Measurements from ENCODE around the gene GSTP1. TPM values are rescaled to one million over a fixed set of nuclear protein-coding genes. Genes with fewer than 3 reads are reported as not detected.

The GSTP1 gene
- 842 and 851 TPM in 2 replicates for total RNA-seq

GRCh38 chr11:67583247-67584204, at the start of gene GSTP1:
Gene GSTP1 (plus strand): TSS chr11:67583812. CDS start chr11:67583844, 32 bp downstream.

DNA sequence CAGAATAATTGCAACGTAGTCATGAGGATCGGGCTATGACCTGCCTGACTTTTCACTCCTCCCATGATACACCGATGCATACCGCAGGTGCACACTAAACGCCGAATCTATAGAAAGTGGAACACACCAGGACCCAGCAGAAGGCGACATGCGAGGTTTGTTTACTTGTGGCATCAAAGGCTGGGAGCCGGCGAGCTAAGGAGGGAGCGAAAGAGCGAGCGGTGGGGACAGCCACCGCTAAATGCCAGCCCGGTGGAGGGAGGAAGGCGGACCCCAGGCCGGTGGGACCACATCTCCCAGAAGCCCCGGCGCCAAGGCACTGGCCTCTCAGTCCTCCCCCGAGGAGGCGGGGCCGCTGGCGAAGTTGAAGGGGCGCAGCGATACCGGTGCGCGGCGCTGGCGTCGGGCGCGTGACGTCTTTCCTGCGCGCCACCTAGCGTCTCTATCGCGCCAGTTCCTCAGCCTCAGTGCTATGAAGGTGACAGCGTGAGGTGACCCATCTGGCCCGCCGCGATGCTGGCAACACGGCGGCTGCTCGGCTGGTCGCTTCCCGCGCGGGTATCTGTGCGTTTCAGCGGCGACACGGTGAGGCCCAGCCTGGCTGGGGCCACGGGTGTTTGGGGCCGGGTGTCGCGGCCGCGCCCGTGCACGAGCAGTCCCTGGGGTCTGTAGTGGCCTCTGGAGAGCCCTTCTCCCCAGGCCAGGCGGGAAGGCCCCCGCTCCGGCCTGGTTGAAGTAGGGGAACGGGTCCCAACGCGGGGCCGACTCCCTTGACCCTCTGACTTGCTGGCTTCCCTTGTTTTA, 23.1 kb downstream of the GSTP1 start, which contains the start of gene NDUFV1:
Gene NDUFV1 (plus strand): TSS at position 445 of the 804 bp plus-strand sequence. CDS start 69 bp downstream, at position 514.

GRCh38 chr11:67629386-67630227, 46.0 kb downstream of the GSTP1 start, which contains the start of gene NUDT8:
Gene NUDT8 (minus strand): TSS chr11:67629937. CDS start chr11:67629911, 26 bp downstream.

Other genes with a start within 250 kb of the GSTP1 start
- gene POLD4, start 230.3 kb upstream of the GSTP1 start, total RNA-seq, result 25.6 and 60.2 TPM in 2 replicates
- 3.1 TPM in 2 replicates for gene CLCF1, start 210.2 kb upstream of the GSTP1 start, total RNA-seq
- gene RAD9A, start 191.8 kb upstream of the GSTP1 start, total RNA-seq, result 5.8 and 7.3 TPM in 2 replicates
- 128 and 198 TPM in 2 replicates for gene PPP1CA, start 182.0 kb upstream of the GSTP1 start, total RNA-seq
- gene TBC1D10C, start 179.7 kb upstream of the GSTP1 start, total RNA-seq, result under 0.01 TPM in 1 of 2 replicates, not detected in the other
- 0.15 and 0.66 TPM in 2 replicates for gene CARNS1, start 168.1 kb upstream of the GSTP1 start, total RNA-seq
- gene RPS6KB2, start 155.3 kb upstream of the GSTP1 start, total RNA-seq, result 47.6 and 55.6 TPM in 2 replicates
- 0.50 and 1.3 TPM in 2 replicates for gene PTPRCAP, start 146.1 kb upstream of the GSTP1 start, total RNA-seq
- gene CORO1B, start 140.3 kb upstream of the GSTP1 start, total RNA-seq, result 134 and 212 TPM in 2 replicates
- gene GPR152, start 131.1 kb upstream of the GSTP1 start, total RNA-seq, result 0.17 TPM in 1 of 2 replicates, not detected in the other
- not detected in 2 replicates for gene CABP4, start 128.5 kb upstream of the GSTP1 start, total RNA-seq
- 25.5 and 36.7 TPM in 2 replicates for gene TMEM134, start 114.6 kb upstream of the GSTP1 start, total RNA-seq
- 78.4 and 93.5 TPM in 2 replicates for gene AIP, start 100.8 kb upstream of the GSTP1 start, total RNA-seq
- 19.2 and 23.0 TPM in 2 replicates for gene PITPNM1, start 78.4 kb upstream of the GSTP1 start, total RNA-seq
- 14.8 and 15.2 TPM in 2 replicates for gene CDK2AP2, start 75.7 kb upstream of the GSTP1 start, total RNA-seq
- gene CABP2, start 60.4 kb upstream of the GSTP1 start, total RNA-seq, result not detected in 2 replicates
- gene NDUFV1, start 23.1 kb downstream of the GSTP1 start, total RNA-seq, result 226 and 257 TPM in 2 replicates
- 4.3 and 4.5 TPM in 2 replicates for gene NUDT8, start 46.1 kb downstream of the GSTP1 start, total RNA-seq
- not detected in 2 replicates for gene TBX10, start 56.0 kb downstream of the GSTP1 start, total RNA-seq
- gene ACY3, start 66.9 kb downstream of the GSTP1 start, total RNA-seq, result not detected in 2 replicates
- 0.15 TPM in 1 of 2 replicates, not detected in the other for gene ALDH3B2, start 90.8 kb downstream of the GSTP1 start, total RNA-seq

All from smooth muscle cell of trachea (primary cell).